Liver (tissue), 3 donors: ENCODE results near the gene ADAMTS16.

Experiments
- TF ChIP-seq, protein P1 (sequence below): fragments of 150-350 bp; IDR thresholded peaks from 2 replicates; pipeline ENCODE4 v1.5.1; 2017; ENCODE audit warnings: improper control_type of control experiment, low read depth, low read length; ENCODE audit not compliant: missing input control
- TF ChIP-seq, protein P2 (sequence below): IDR thresholded peaks from 2 replicates; pipeline ENCODE4 v1.6.1; 2016; ENCODE audit warnings: antibody characterized with exemption
- donor health status: healthy.
- donor health status: healthy.

DNA sequence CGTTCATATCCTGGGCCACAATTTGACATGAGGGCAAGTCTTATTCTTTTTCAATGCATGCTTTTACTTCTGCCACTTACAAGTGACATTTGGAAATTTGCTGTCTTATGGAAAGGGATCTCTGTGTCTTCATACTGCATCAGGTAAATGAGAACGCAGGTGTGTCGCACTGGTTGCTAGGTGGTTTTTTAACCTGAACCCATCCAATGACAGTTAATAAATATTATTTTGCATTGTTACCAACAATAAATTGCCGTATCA, 1.1 kb downstream of the ADAMTS16 start:
- TF ChIP-seq, protein P1, sequence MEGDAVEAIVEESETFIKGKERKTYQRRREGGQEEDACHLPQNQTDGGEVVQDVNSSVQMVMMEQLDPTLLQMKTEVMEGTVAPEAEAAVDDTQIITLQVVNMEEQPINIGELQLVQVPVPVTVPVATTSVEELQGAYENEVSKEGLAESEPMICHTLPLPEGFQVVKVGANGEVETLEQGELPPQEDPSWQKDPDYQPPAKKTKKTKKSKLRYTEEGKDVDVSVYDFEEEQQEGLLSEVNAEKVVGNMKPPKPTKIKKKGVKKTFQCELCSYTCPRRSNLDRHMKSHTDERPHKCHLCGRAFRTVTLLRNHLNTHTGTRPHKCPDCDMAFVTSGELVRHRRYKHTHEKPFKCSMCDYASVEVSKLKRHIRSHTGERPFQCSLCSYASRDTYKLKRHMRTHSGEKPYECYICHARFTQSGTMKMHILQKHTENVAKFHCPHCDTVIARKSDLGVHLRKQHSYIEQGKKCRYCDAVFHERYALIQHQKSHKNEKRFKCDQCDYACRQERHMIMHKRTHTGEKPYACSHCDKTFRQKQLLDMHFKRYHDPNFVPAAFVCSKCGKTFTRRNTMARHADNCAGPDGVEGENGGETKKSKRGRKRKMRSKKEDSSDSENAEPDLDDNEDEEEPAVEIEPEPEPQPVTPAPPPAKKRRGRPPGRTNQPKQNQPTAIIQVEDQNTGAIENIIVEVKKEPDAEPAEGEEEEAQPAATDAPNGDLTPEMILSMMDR = no peak
- TF ChIP-seq, protein P2, sequence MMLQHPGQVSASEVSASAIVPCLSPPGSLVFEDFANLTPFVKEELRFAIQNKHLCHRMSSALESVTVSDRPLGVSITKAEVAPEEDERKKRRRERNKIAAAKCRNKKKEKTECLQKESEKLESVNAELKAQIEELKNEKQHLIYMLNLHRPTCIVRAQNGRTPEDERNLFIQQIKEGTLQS = no peak
